Colonic mucosa (tissue), 4 donors: Measurements from ENCODE around the gene XRCC4. TPM values are rescaled to one million over a fixed set of nuclear protein-coding genes. Genes with fewer than 3 reads are reported as not detected.

ENCODE experiments used
- DNase-seq: peaks from one replicate; pipeline ENCODE4 v3.0.0-alpha.2; 2020
- H3K27ac ChIP-seq: fragments of 200-600 bp; one replicate; pipeline ENCODE4 v1.8.0; 2021
- H3K27me3 ChIP-seq: fragments of 200-600 bp; one replicate; pipeline ENCODE4 v1.8.0; 2021
- H3K36me3 ChIP-seq: fragments of 200-600 bp; one replicate; pipeline ENCODE4 v1.8.0; 2021
- H3K4me1 ChIP-seq: fragments of 200-600 bp; one replicate; pipeline ENCODE4 v1.8.0; 2021; ENCODE audit warnings: mild to moderate bottlenecking
- H3K4me3 ChIP-seq: fragments of 200-600 bp; one replicate; pipeline ENCODE4 v1.8.0; 2021
- H3K9ac ChIP-seq, 2 donors: one replicate each; pipeline ENCODE4 v1.7.0; 2013; ENCODE audit warnings: control low read depth in 2 of 2, low read depth in 2 of 2, low read length in 2 of 2
- H3K9me3 ChIP-seq: fragments of 200-600 bp; one replicate; pipeline ENCODE4 v1.8.0; 2021
- CTCF ChIP-seq: fragments of 200-600 bp; IDR thresholded peaks from one replicate; pipeline ENCODE4 v1.8.0; 2022; ENCODE audit warnings: antibody characterized with exemption, mild to moderate bottlenecking
- intact Hi-C: fragments of 100-400 bp; cut with DNase I; formaldehyde crosslinking; loops from one replicate; pipeline ENCODE4 v1.14.1; 2022
- total RNA-seq, 2 donors: library from RNA; stranded (reverse); fragmentation: NEBNext Ultra II Directional in 1 of 2; extraction: Animal tissue kit (Norgen Biotek cat#: 25700) in 1 of 2; gene quantifications; one replicate each; pipeline ENCODE4 v1.2.1, GENCODE V29; 2021
- donor health status: healthy.
- donor health status: DM: no; HTN: no; CAD: no.
- donor health status: DM: no; HTN: no; CAD: no.

XRCC4 gene
- total RNA-seq, 2 donors from 2014 or later = 5.7 to 8.7 TPM

GRCh38 chr5:83048277-83048676 lies 29.1 kb upstream of the XRCC4 start:
- no peak for DNase-seq
- intact Hi-C loops = no loop called here

GRCh38 chr5:83048811-83049210 lies 28.5 kb upstream of the XRCC4 start:
- Histone ChIP-seq H3K4me3 (no peak overlapping the region), H3K27ac (no peak overlapping the region), H3K9ac (no peak overlapping the region), H3K36me3 (no peaks in the 10 kb centered on the region), H3K27me3 (no peaks in the 10 kb centered on the region), H3K9me3 (no peaks in the 10 kb centered on the region), H3K4me1 (no peaks in the 10 kb centered on the region)
- DNase-seq = no peak
- intact Hi-C loops = no loop called here
- TF ChIP-seq CTCF = no peak

More at GRCh38 chr5:83048277-83048676, 29.1 kb upstream of the XRCC4 start:
- H3K9me3 ChIP-seq = no peaks in the 10 kb centered on the region
- no peak overlapping the region for H3K9ac ChIP-seq
- H3K36me3 ChIP-seq = no peaks in the 10 kb centered on the region
- no peaks in the 10 kb centered on the region for H3K27me3 ChIP-seq
- no peaks in the 10 kb centered on the region for H3K4me1 ChIP-seq
- H3K27ac ChIP-seq = no peak overlapping the region
- H3K4me3 ChIP-seq = no peak overlapping the region
- TF ChIP-seq CTCF = no peak

- Histone ChIP-seq H3K36me3 (no peaks in the 10 kb centered on the region), H3K9ac (no peak overlapping the region), H3K27ac (no peak overlapping the region), H3K27me3 (no peaks in the 10 kb centered on the region), H3K4me1 (no peaks in the 10 kb centered on the region), H3K4me3 (no peak overlapping the region), H3K9me3 (no peaks in the 10 kb centered on the region)
- TF ChIP-seq CTCF = no peak
- DNase-seq = no peak
- intact Hi-C loops = no loop called here
Observed at GRCh38 chr5:83049370-83049885, 27.9 kb upstream of the XRCC4 start.

- intact Hi-C loops = no loop called here
- Histone ChIP-seq H3K9me3 (no peaks in the 10 kb centered on the region), H3K4me3 (no peak overlapping the region), H3K27me3 (no peaks in the 10 kb centered on the region), H3K4me1 (no peaks in the 10 kb centered on the region), H3K27ac (no peak overlapping the region), H3K36me3 (no peaks in the 10 kb centered on the region), H3K9ac (no peak overlapping the region)
- TF ChIP-seq CTCF = no peak
- no peak for DNase-seq
Observed at GRCh38 chr5:83050723-83051340, 26.5 kb upstream of the XRCC4 start.

- Histone ChIP-seq H3K4me3 (no peak overlapping the region), H3K9me3 (no peaks in the 10 kb centered on the region), H3K27ac (no peak overlapping the region), H3K9ac (no peak overlapping the region), H3K36me3 (no peaks in the 10 kb centered on the region), H3K4me1 (no peaks in the 10 kb centered on the region), H3K27me3 (no peaks in the 10 kb centered on the region)
- intact Hi-C loops = no loop called here
- no peak for DNase-seq
- no peak for TF ChIP-seq CTCF
Observed at GRCh38 chr5:83055166-83055565, 22.2 kb upstream of the XRCC4 start.
